NT2/D1 (cell line): Measurements from ENCODE around the gene EGFLAM.

Source experiments
- DNase-seq: peaks from one replicate; pipeline ENCODE4 v3.0.0-alpha.2; 2011; ENCODE audit warnings: low read depth, low spot score
- H3K27me3 ChIP-seq: 2 replicates; pipeline ENCODE4 v1.6.0; 2011; ENCODE audit warnings: mild to moderate bottlenecking; ENCODE audit not compliant: insufficient read length, insufficient read depth
- H3K36me3 ChIP-seq: 2 replicates; pipeline ENCODE4 v1.6.1; 2011; ENCODE audit warnings: mild to moderate bottlenecking, low read length, mixed read lengths; ENCODE audit not compliant: insufficient read depth, insufficient read length
- H3K4me1 ChIP-seq: 2 replicates; pipeline ENCODE4 v1.5.1; 2011; ENCODE audit not compliant: insufficient read depth, insufficient read length
- H3K4me3 ChIP-seq: 2 replicates; pipeline ENCODE4 v1.5.1; 2011; ENCODE audit warnings: low read depth; ENCODE audit not compliant: insufficient read length
- H3K9ac ChIP-seq: 2 replicates; pipeline ENCODE4 v1.6.0; 2011; ENCODE audit warnings: low read depth; ENCODE audit not compliant: insufficient read length
- H3K9me3 ChIP-seq: 2 replicates; pipeline ENCODE4 v1.5.1; 2011; ENCODE audit warnings: mild to moderate bottlenecking, low read length; ENCODE audit not compliant: insufficient read depth
- SUZ12 ChIP-seq: IDR thresholded peaks from 2 replicates; pipeline ENCODE4 v1.6.1; 2011; ENCODE audit not compliant: insufficient read length, insufficient read depth; ENCODE audit errors: extremely low read depth
- YY1 ChIP-seq: IDR thresholded peaks from 2 replicates; pipeline ENCODE4 v1.6.1; 2011; ENCODE audit not compliant: insufficient read length, insufficient read depth
- ZNF274 ChIP-seq: IDR thresholded peaks from 2 replicates; pipeline ENCODE4 v1.6.1; 2011; ENCODE audit warnings: mild to moderate bottlenecking, low read depth, low read length

The EGFLAM gene

GRCh38 chr5:38431242-38431853 lies 173.0 kb downstream of the EGFLAM start:
- Histone ChIP-seq H3K4me1 (peaks cover 2% of the 10 kb centered on the region), H3K9me3 (no peaks in the 10 kb centered on the region), H3K36me3 (no peaks in the 10 kb centered on the region), H3K27me3 (no peaks in the 10 kb centered on the region), H3K9ac (no peak overlapping the region), H3K4me3 (no peak overlapping the region)
- TF ChIP-seq ZNF274 (no peak), YY1 (no peak), SUZ12 (no peak)
- no peak for DNase-seq

- DNase-seq = no peak
- no peaks in the 10 kb centered on the region for H3K9me3 ChIP-seq
- H3K9ac ChIP-seq = no peak overlapping the region
- H3K36me3 ChIP-seq = no peaks in the 10 kb centered on the region
- no peaks in the 10 kb centered on the region for H3K27me3 ChIP-seq
- no peak overlapping the region for H3K4me3 ChIP-seq
- TF ChIP-seq YY1 = no peak
- no peak for TF ChIP-seq SUZ12
- no peak for TF ChIP-seq ZNF274
- no peaks in the 10 kb centered on the region for H3K4me1 ChIP-seq
Measured at GRCh38 chr5:38433160-38433861, 175.0 kb downstream of the EGFLAM start.

GRCh38 chr5:38434966-38435705 lies 176.8 kb downstream of the EGFLAM start:
- TF ChIP-seq YY1 = no peak
- no peak for TF ChIP-seq ZNF274
- TF ChIP-seq SUZ12 = no peak

GRCh38 chr5:38438757-38439156 lies 180.4 kb downstream of the EGFLAM start:
- Histone ChIP-seq H3K4me3 (no peak overlapping the region), H3K27me3 (no peaks in the 10 kb centered on the region), H3K9ac (no peak overlapping the region), H3K4me1 (no peaks in the 10 kb centered on the region), H3K36me3 (no peaks in the 10 kb centered on the region), H3K9me3 (no peaks in the 10 kb centered on the region)
- no peak for DNase-seq
- TF ChIP-seq SUZ12 (no peak), ZNF274 (no peak)

More at GRCh38 chr5:38434966-38435705, 176.8 kb downstream of the EGFLAM start:
- Histone ChIP-seq H3K36me3 (no peaks in the 10 kb centered on the region), H3K9me3 (no peaks in the 10 kb centered on the region), H3K27me3 (no peaks in the 10 kb centered on the region), H3K9ac (no peak overlapping the region), H3K4me1 (no peaks in the 10 kb centered on the region), H3K4me3 (no peak overlapping the region)
- no peak for DNase-seq

GRCh38 chr5:38441453-38442246 lies 183.3 kb downstream of the EGFLAM start:
- Histone ChIP-seq H3K9ac (no peak overlapping the region), H3K27me3 (no peaks in the 10 kb centered on the region), H3K9me3 (no peaks in the 10 kb centered on the region), H3K4me3 (no peak overlapping the region), H3K4me1 (no peaks in the 10 kb centered on the region), H3K36me3 (no peaks in the 10 kb centered on the region)
- DNase-seq = peak; percentile 82
- no peak for TF ChIP-seq YY1
- no peak for TF ChIP-seq ZNF274
- TF ChIP-seq SUZ12 = no peak

GRCh38 chr5:38442247-38442573 lies 183.9 kb downstream of the EGFLAM start:
- H3K9me3 ChIP-seq = no peaks in the 10 kb centered on the region
- H3K27me3 ChIP-seq = no peaks in the 10 kb centered on the region
- H3K36me3 ChIP-seq = no peaks in the 10 kb centered on the region
- no peak for TF ChIP-seq ZNF274
- no peak for TF ChIP-seq SUZ12
- TF ChIP-seq YY1 = no peak
- no peaks in the 10 kb centered on the region for H3K4me1 ChIP-seq
- no peak for DNase-seq
- H3K4me3 ChIP-seq = no peak overlapping the region
- H3K9ac ChIP-seq = no peak overlapping the region
